IMR-90 (cell line): Measurements from ENCODE around the gene HPS4.

Source experiments
- BHLHE40 ChIP-seq: fragments of 150-350 bp; IDR thresholded peaks from 2 replicates; pipeline ENCODE4 v1.6.1; 2016; ENCODE audit warnings: mild to moderate bottlenecking, low read depth, low read length
- CTCF ChIP-seq: conservative IDR thresholded peaks from 2 replicates; pipeline ENCODE4 v1.5.1; 2012; ENCODE audit warnings: mild to moderate bottlenecking, low read depth, low read length, improper control_type of control experiment
- FOS ChIP-seq: fragments of 150-350 bp; IDR thresholded peaks from 2 replicates; pipeline ENCODE4 v1.6.1; 2016; ENCODE audit warnings: low read depth, low read length
- MXI1 ChIP-seq: IDR thresholded peaks from 2 replicates; pipeline ENCODE4 v1.6.1; 2012; ENCODE audit warnings: low read depth, mild to moderate bottlenecking, low read length, moderate library complexity, borderline replicate concordance
- NFE2L2 ChIP-seq: fragments of 150-350 bp; IDR thresholded peaks from 2 replicates; pipeline ENCODE4 v1.6.1; 2016; ENCODE audit warnings: low read depth, mild to moderate bottlenecking, low read length
- POLR2A ChIP-seq: IDR thresholded peaks from 2 replicates; pipeline ENCODE4 v1.6.1; 2012; ENCODE audit warnings: mild to moderate bottlenecking, low read depth, low read length
- RAD21 ChIP-seq: IDR thresholded peaks from 2 replicates; pipeline ENCODE4 v1.6.1; 2012; ENCODE audit warnings: low read length, improper control_type of control experiment
- RCOR1 ChIP-seq: IDR thresholded peaks from 2 replicates; pipeline ENCODE4 v1.6.1; 2012; ENCODE audit warnings: mild to moderate bottlenecking, low read length, improper control_type of control experiment; ENCODE audit not compliant: insufficient replicate concordance
- SMC3 ChIP-seq: fragments of 150-350 bp; IDR thresholded peaks from 2 replicates; pipeline ENCODE4 v1.6.1; 2016; ENCODE audit warnings: low read depth, mild to moderate bottlenecking, antibody characterized with exemption, low read length, moderate library complexity
- TF ChIP-seq, protein P1 (sequence below): fragments of 150-350 bp; IDR thresholded peaks from 2 replicates; pipeline ENCODE4 v1.6.1; 2016; ENCODE audit warnings: low read depth, mild to moderate bottlenecking, low read length, moderate library complexity, borderline replicate concordance
- TF ChIP-seq, protein P2 (sequence below): fragments of 150-350 bp; IDR thresholded peaks from 2 replicates; pipeline ENCODE4 v1.6.1; 2017; ENCODE audit warnings: mild to moderate bottlenecking, antibody characterized with exemption, low read length, low read depth

DNA sequence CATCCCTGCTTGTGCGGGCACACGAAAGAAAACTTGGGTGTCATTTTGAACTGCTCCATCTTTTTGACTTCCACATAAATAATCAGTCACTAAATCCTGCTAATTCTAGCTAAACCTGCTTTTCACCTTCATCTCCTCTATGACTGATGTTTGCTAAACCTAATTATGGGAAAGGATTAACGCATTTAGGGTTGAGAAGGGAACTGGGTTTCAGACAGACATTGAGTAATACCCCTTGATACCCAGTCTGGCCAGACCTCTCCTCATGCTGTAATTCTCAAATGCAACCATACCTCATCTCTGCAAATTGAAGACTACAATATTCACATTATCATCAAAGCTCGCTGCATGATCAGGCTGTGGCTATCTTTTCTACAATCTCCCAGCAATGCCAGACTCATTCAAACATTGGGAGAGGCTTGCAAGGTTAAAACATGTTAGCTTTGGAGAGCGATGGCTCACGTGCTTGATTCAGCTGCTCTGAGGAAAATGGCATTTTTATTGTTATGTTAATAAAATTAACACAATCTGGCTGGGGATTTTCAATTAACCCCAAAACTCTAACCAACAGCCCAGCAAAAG lies 2.4 kb downstream of the HPS4 start:
- TF ChIP-seq BHLHE40 (no peak), CTCF (no peak), RCOR1 (no peak), POLR2A (no peak), MXI1 (no peak), RAD21 (no peak), NFE2L2 (no peak), FOS (no peak), SMC3 (no peak)
- TF ChIP-seq, protein P1, sequence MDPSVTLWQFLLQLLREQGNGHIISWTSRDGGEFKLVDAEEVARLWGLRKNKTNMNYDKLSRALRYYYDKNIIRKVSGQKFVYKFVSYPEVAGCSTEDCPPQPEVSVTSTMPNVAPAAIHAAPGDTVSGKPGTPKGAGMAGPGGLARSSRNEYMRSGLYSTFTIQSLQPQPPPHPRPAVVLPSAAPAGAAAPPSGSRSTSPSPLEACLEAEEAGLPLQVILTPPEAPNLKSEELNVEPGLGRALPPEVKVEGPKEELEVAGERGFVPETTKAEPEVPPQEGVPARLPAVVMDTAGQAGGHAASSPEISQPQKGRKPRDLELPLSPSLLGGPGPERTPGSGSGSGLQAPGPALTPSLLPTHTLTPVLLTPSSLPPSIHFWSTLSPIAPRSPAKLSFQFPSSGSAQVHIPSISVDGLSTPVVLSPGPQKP, result no peak
- TF ChIP-seq, protein P2, sequence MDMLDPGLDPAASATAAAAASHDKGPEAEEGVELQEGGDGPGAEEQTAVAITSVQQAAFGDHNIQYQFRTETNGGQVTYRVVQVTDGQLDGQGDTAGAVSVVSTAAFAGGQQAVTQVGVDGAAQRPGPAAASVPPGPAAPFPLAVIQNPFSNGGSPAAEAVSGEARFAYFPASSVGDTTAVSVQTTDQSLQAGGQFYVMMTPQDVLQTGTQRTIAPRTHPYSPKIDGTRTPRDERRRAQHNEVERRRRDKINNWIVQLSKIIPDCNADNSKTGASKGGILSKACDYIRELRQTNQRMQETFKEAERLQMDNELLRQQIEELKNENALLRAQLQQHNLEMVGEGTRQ, result no peak
